OCI-LY1 (cell line): ENCODE results near the gene CPEB2.

Experiments
- H2AFZ ChIP-seq: fragments of 200-600 bp; sonication (generic), shearing (Covaris generic); 2 replicates; pipeline ENCODE4 v1.6.0; 2014; ENCODE audit warnings: antibody characterized with exemption, mild to moderate bottlenecking, low read length
- H3F3A ChIP-seq: fragments of 200-600 bp; sonication (generic), shearing (Covaris generic); 2 replicates; pipeline ENCODE4 v1.6.0; 2014; ENCODE audit warnings: mild to moderate bottlenecking, antibody characterized with exemption, low read length, moderate library complexity; ENCODE audit not compliant: insufficient read depth
- H3K27ac ChIP-seq: fragments of 200-600 bp; sonication (generic); 2 replicates; pipeline ENCODE4 v1.5.1; 2014; ENCODE audit warnings: low read length, mixed run types, mild to moderate bottlenecking, low read depth; ENCODE audit not compliant: poor library complexity, severe bottlenecking
- H3K27me3 ChIP-seq: fragments of 200-600 bp; sonication (generic); 2 replicates; pipeline ENCODE4 v1.6.0; 2014; ENCODE audit warnings: antibody characterized with exemption, mild to moderate bottlenecking, low read length, moderate library complexity; ENCODE audit not compliant: insufficient read depth
- H3K36me3 ChIP-seq: fragments of 200-600 bp; sonication (generic); 2 replicates; pipeline ENCODE4 v1.6.1; 2014; ENCODE audit warnings: mild to moderate bottlenecking, antibody characterized with exemption, low read length, moderate library complexity, mixed read lengths; ENCODE audit not compliant: insufficient read depth
- H3K4me1 ChIP-seq: fragments of 200-600 bp; sonication (generic); 2 replicates; pipeline ENCODE4 v1.5.1; 2014; ENCODE audit warnings: mild to moderate bottlenecking, low read length, moderate library complexity; ENCODE audit not compliant: insufficient read depth, severe bottlenecking
- H3K4me2 ChIP-seq: fragments of 200-600 bp; sonication (generic), shearing (Covaris generic); 2 replicates; pipeline ENCODE4 v1.6.1; 2014; ENCODE audit warnings: low read length
- H3K4me3 ChIP-seq: fragments of 200-600 bp; sonication (generic); 2 replicates; pipeline ENCODE4 v1.5.1; 2014; ENCODE audit warnings: low read length, low read depth, mild to moderate bottlenecking, mixed read lengths; ENCODE audit not compliant: poor library complexity, severe bottlenecking
- H3K79me2 ChIP-seq: fragments of 200-600 bp; shearing (Covaris generic); 2 replicates; pipeline ENCODE4 v1.6.1; 2016; ENCODE audit warnings: mixed run types, low read length, mixed read lengths; ENCODE audit not compliant: insufficient read depth
- H3K9ac ChIP-seq: fragments of 200-600 bp; sonication (generic), shearing (Covaris generic); 2 replicates; pipeline ENCODE4 v1.6.1; 2014; ENCODE audit warnings: mild to moderate bottlenecking, low read length, mixed read lengths
- H3K9me2 ChIP-seq: fragments of 200-600 bp; sonication (generic), shearing (Covaris generic); 2 replicates; pipeline ENCODE4 v1.6.1; 2014; ENCODE audit warnings: low read depth, mild to moderate bottlenecking, low read length, mixed read lengths
- H3K9me3 ChIP-seq: fragments of 200-600 bp; shearing (Covaris generic); 2 replicates; pipeline ENCODE4 v1.6.1; 2014; ENCODE audit warnings: low read length, mixed read lengths
- H4K20me1 ChIP-seq: fragments of 200-600 bp; sonication (generic), shearing (Covaris generic); 2 replicates; pipeline ENCODE4 v1.6.0; 2016; ENCODE audit warnings: mild to moderate bottlenecking, low read length; ENCODE audit not compliant: insufficient read depth
- EZH2 ChIP-seq: fragments of 200-600 bp; sonication (generic), shearing (Covaris generic); IDR thresholded peaks from 2 replicates; pipeline ENCODE4 v1.8.0; 2017; ENCODE audit warnings: borderline replicate concordance, mixed run types, mild to moderate bottlenecking, antibody characterized with exemption, low read length, moderate library complexity, mixed read lengths
- TF ChIP-seq, protein P1 (sequence below): fragments of 200-600 bp; sonication (generic), shearing (Covaris generic); IDR thresholded peaks from 2 replicates; pipeline ENCODE4 v1.5.1; 2017; ENCODE audit warnings: mild to moderate bottlenecking, antibody characterized with exemption, low read length, moderate library complexity, mixed read lengths

Gene CPEB2

DNA sequence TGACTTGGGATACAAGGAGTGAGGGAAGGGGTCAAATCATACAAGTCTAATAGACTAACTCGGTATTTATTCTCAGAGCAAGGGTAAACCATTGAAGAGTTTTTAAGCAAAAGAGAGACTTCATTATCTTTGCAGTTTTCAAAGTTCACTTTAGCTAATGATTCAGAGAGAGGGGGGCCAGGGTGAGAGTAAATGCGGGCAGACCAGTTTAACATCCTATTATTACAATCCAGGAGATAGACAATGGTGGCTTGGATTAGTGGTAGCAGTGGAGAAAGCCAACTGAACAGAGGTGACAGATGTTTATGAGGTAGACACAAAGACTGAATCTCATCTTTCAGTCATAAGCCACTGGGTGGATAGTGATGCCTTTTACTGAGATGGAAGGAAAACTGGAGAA is 57.9 kb downstream of the CPEB2 start:
- no peak overlapping the region for H3K4me2 ChIP-seq
- no peak overlapping the region for H3K9ac ChIP-seq
- H3K9me2 ChIP-seq: no peaks in the 10 kb centered on the region
- no peak overlapping the region for H3K4me3 ChIP-seq
- TF ChIP-seq EZH2: no peak
- TF ChIP-seq, protein P1, sequence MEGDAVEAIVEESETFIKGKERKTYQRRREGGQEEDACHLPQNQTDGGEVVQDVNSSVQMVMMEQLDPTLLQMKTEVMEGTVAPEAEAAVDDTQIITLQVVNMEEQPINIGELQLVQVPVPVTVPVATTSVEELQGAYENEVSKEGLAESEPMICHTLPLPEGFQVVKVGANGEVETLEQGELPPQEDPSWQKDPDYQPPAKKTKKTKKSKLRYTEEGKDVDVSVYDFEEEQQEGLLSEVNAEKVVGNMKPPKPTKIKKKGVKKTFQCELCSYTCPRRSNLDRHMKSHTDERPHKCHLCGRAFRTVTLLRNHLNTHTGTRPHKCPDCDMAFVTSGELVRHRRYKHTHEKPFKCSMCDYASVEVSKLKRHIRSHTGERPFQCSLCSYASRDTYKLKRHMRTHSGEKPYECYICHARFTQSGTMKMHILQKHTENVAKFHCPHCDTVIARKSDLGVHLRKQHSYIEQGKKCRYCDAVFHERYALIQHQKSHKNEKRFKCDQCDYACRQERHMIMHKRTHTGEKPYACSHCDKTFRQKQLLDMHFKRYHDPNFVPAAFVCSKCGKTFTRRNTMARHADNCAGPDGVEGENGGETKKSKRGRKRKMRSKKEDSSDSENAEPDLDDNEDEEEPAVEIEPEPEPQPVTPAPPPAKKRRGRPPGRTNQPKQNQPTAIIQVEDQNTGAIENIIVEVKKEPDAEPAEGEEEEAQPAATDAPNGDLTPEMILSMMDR: no peak
- no peaks in the 10 kb centered on the region for H4K20me1 ChIP-seq
- H3K27me3 ChIP-seq: no peaks in the 10 kb centered on the region
- no peaks in the 10 kb centered on the region for H3K9me3 ChIP-seq
- H2AFZ ChIP-seq: no peak overlapping the region
- no peaks in the 10 kb centered on the region for H3F3A ChIP-seq
- H3K27ac ChIP-seq: no peak overlapping the region
- H3K36me3 ChIP-seq: no peaks in the 10 kb centered on the region; the same call in 1 of the 2 replicates
- H3K79me2 ChIP-seq: no peaks in the 10 kb centered on the region
- H3K4me1 ChIP-seq: no peaks in the 10 kb centered on the region

DNA sequence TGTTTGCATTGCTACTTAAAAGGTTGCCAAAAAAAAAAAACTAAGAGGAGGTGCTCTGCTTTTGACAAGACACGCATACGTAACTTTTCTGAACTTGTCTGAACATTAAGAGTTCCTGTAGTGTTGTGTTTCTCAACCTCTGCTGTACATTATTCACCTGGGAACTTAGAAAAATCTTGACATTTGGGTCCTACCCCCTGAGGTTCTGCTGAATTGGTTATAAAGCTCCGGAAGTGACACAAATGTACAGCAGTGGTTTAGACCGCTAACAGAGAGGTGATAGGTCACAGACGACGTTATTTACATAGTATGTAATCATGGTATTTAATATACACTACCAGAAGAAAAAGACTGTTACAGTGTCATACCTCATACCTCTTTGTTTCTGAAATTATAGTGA is 61.1 kb downstream of the CPEB2 start:
- TF ChIP-seq, protein P1: no peak
- TF ChIP-seq EZH2: no peak
- no peaks in the 10 kb centered on the region; the same call in 1 of the 2 replicates for H3K36me3 ChIP-seq

DNA sequence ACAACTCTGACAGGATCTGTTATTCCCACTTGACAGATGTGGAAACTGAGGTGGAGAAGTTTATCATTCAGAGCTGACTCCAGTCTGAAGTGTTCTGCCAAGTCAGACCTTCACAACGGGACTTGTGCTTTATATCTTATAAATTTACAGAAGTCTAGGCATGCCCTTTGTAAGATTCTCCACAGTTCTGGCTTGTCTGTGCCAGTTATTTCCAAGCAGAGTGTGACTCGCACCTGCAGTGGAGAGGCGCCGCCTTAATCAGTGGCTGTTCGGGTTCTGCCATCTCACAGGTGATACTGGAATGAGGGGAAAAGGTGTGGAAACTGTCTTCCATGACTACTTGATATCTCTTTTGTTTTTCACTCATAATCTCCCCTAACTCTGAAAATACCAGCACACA is 63.2 kb downstream of the CPEB2 start:
- H3K4me1 ChIP-seq: no peaks in the 10 kb centered on the region
- TF ChIP-seq, protein P1: no peak
- no peak for TF ChIP-seq EZH2
- H2AFZ ChIP-seq: no peak overlapping the region
- no peak overlapping the region for H3K4me3 ChIP-seq
- no peaks in the 10 kb centered on the region for H3K79me2 ChIP-seq
- no peaks in the 10 kb centered on the region for H3K9me3 ChIP-seq
- no peak overlapping the region for H3K9ac ChIP-seq
- no peak overlapping the region for H3K4me2 ChIP-seq
- H4K20me1 ChIP-seq: no peaks in the 10 kb centered on the region
- no peaks in the 10 kb centered on the region for H3F3A ChIP-seq
- no peaks in the 10 kb centered on the region for H3K9me2 ChIP-seq
- H3K27me3 ChIP-seq: no peaks in the 10 kb centered on the region
- no peaks in the 10 kb centered on the region for H3K36me3 ChIP-seq
- no peak overlapping the region for H3K27ac ChIP-seq

More for the DNA sequence above, 61.1 kb downstream of the CPEB2 start:
- Histone ChIP-seq H2AFZ (no peak overlapping the region), H4K20me1 (no peaks in the 10 kb centered on the region), H3K4me3 (no peak overlapping the region), H3K4me1 (no peaks in the 10 kb centered on the region), H3K4me2 (no peak overlapping the region), H3K9me3 (no peaks in the 10 kb centered on the region), H3K27ac (no peak overlapping the region), H3K9me2 (no peaks in the 10 kb centered on the region), H3F3A (no peaks in the 10 kb centered on the region), H3K9ac (no peak overlapping the region), H3K79me2 (no peaks in the 10 kb centered on the region), H3K27me3 (no peaks in the 10 kb centered on the region)
